Hepatocyte (in vitro differentiated cells): ENCODE data around the gene SH3GL2. TPM values are rescaled to one million over a fixed set of nuclear protein-coding genes. Genes with fewer than 3 reads are reported as not detected.

Source experiments
- DNase-seq: peaks from one replicate; pipeline ENCODE4 v3.0.0-alpha.2; 2016; ENCODE audit warnings: low spot score
- H2AFZ ChIP-seq: fragments of 200-600 bp; sonication (generic); 2 replicates; pipeline ENCODE4 v1.6.0; 2016; ENCODE audit warnings: antibody characterized with exemption, mild to moderate bottlenecking
- H3K27ac ChIP-seq: fragments of 200-600 bp; sonication (generic); 2 replicates; pipeline ENCODE4 v1.5.1; 2016; ENCODE audit warnings: mild to moderate bottlenecking
- H3K27me3 ChIP-seq: fragments of 200-600 bp; sonication (generic); 2 replicates; pipeline ENCODE4 v1.6.1; 2016
- H3K36me3 ChIP-seq: fragments of 200-600 bp; sonication (generic); replicated peaks from 2 replicates; pipeline ENCODE4 v1.5.1; 2016; ENCODE audit warnings: low read depth; ENCODE audit not compliant: insufficient read depth
- H3K4me1 ChIP-seq: fragments of 200-600 bp; sonication (generic); 2 replicates; pipeline ENCODE4 v1.5.1; 2016; ENCODE audit warnings: mild to moderate bottlenecking, moderate library complexity; ENCODE audit not compliant: insufficient read depth
- H3K4me2 ChIP-seq: fragments of 200-600 bp; sonication (generic); 2 replicates; pipeline ENCODE4 v1.6.0; 2016
- H3K4me3 ChIP-seq: fragments of 200-600 bp; sonication (generic); 2 replicates; pipeline ENCODE4 v1.5.1; 2016; ENCODE audit warnings: mild to moderate bottlenecking
- H3K79me2 ChIP-seq: fragments of 200-600 bp; sonication (generic); 2 replicates; pipeline ENCODE4 v1.6.0; 2017; ENCODE audit warnings: mild to moderate bottlenecking
- H3K9me2 ChIP-seq: fragments of 200-600 bp; sonication (generic); replicated peaks from 2 replicates; pipeline ENCODE4 v1.6.0; 2017; ENCODE audit warnings: mild to moderate bottlenecking; ENCODE audit not compliant: insufficient read depth
- H3K9me3 ChIP-seq: fragments of 200-600 bp; sonication (generic); 2 replicates; pipeline ENCODE4 v1.5.1; 2016; ENCODE audit warnings: low read depth, mild to moderate bottlenecking
- H4K20me1 ChIP-seq: fragments of 200-600 bp; sonication (generic); 2 replicates; pipeline ENCODE4 v1.6.0; 2016; ENCODE audit warnings: mild to moderate bottlenecking; ENCODE audit not compliant: insufficient read depth, poor library complexity, severe bottlenecking
- CTCF ChIP-seq: fragments of 200-600 bp; sonication (generic); IDR thresholded peaks from 2 replicates; pipeline ENCODE4 v1.5.1; 2016; ENCODE audit warnings: antibody characterized with exemption, mild to moderate bottlenecking; ENCODE audit not compliant: poor library complexity
- EZH2 ChIP-seq: fragments of 200-600 bp; sonication (generic); IDR thresholded peaks from 2 replicates; pipeline ENCODE4 v1.6.1; 2016; ENCODE audit warnings: antibody characterized with exemption, mild to moderate bottlenecking, borderline replicate concordance
- EZH2phosphoT487 ChIP-seq: fragments of 200-600 bp; sonication (generic); IDR thresholded peaks from one replicate; pipeline ENCODE4 v1.6.1; 2018; ENCODE audit warnings: antibody characterized with exemption, mild to moderate bottlenecking, low read depth, moderate library complexity; ENCODE audit not compliant: unreplicated experiment, severe bottlenecking
- WGBS: methylation state at CpG from one replicate; pipeline ENCODE4 v1.1.6; 2016; ENCODE audit warnings: low lambda C conversion rate; ENCODE audit errors: missing lambda C conversion rate; 5-methylcytosine and 5-hydroxymethylcytosine counted together
- polyA plus RNA-seq: library from polyadenylated mRNA; unstranded; fragments of >200 nt; fragmentation: Nextera tagmentation; extraction: Ambion mirVana; gene quantifications from 2 replicates; pipeline ENCODE4 v1.2.1, GENCODE V29; 2016
- total RNA-seq: library from RNA; depleted of rRNA; stranded (reverse); fragments of >200 nt; gene quantifications from 2 replicates; pipeline ENCODE4 v1.2.3, GENCODE V29; 2014

Gene SH3GL2
- total and polyA plus RNA-seq, 2 experiments from 2014 or later, result 2.8 to 5.8 TPM

GRCh38 chr9:17622749-17623148, 43.9 kb downstream of the SH3GL2 start:
- Histone ChIP-seq H3K9me3 (no peaks in the 10 kb centered on the region), H3K4me2 (no peak overlapping the region), H3K9me2 (no peaks in the 10 kb centered on the region), H3K4me3 (no peak overlapping the region), H3K79me2 (no peaks in the 10 kb centered on the region), H3K27me3 (peaks cover 10% of the 10 kb centered on the region), H2AFZ (no peak overlapping the region), H4K20me1 (no peaks in the 10 kb centered on the region), H3K4me1 (peaks cover 2% of the 10 kb centered on the region), H3K36me3 (no peaks in the 10 kb centered on the region), H3K27ac (no peak overlapping the region)
- TF ChIP-seq EZH2 (no peak), EZH2phosphoT487 (no peak), CTCF (no peak)
- DNase-seq, result no peak
- WGBS, result 84% methylated on average over 4 of the region's 6 CpGs

- H3K4me1 ChIP-seq, result peaks cover 2% of the 10 kb centered on the region
- no peak overlapping the region for H3K4me3 ChIP-seq
- H4K20me1 ChIP-seq, result no peaks in the 10 kb centered on the region
- H3K36me3 ChIP-seq, result no peaks in the 10 kb centered on the region
- H3K27ac ChIP-seq, result no peak overlapping the region
- H3K27me3 ChIP-seq, result peaks cover 10% of the 10 kb centered on the region
- no peaks in the 10 kb centered on the region for H3K9me3 ChIP-seq
- H3K79me2 ChIP-seq, result no peaks in the 10 kb centered on the region
- H3K4me2 ChIP-seq, result no peak overlapping the region
- WGBS, result 80% methylated on average over 6 of the region's 6 CpGs
- H2AFZ ChIP-seq, result no peak overlapping the region
- no peak for DNase-seq
- TF ChIP-seq CTCF (no peak), EZH2phosphoT487 (no peak), EZH2 (no peak)
- H3K9me2 ChIP-seq, result no peaks in the 10 kb centered on the region
Observed at GRCh38 chr9:17623965-17624364, 45.1 kb downstream of the SH3GL2 start.

DNA sequence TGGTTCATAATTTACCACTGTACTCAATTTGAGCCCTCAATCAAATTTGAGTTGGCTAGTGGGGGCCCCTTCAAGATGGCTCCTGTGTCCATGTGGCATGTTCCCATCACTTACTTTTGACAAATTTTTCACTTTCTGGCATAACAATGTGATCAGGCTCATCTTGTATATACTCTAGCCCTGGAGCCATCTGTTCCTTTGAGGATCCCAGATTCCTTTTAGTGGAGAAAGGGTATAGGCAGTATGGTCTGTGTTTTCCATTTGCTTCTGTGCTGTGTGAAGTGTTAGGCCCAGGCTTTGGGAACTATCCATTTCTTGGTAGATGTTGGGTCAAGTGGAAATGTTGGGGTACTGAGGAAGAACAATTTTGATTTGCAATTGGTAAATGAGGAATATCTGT, 45.7 kb downstream of the SH3GL2 start:
- Histone ChIP-seq H3K4me2 (no peak overlapping the region), H3K79me2 (no peaks in the 10 kb centered on the region), H3K27ac (no peak overlapping the region), H3K36me3 (no peaks in the 10 kb centered on the region), H4K20me1 (no peaks in the 10 kb centered on the region), H3K4me1 (peaks cover 2% of the 10 kb centered on the region), H3K4me3 (no peak overlapping the region), H3K9me2 (no peaks in the 10 kb centered on the region), H3K9me3 (no peaks in the 10 kb centered on the region), H2AFZ (no peak overlapping the region), H3K27me3 (peaks cover 10% of the 10 kb centered on the region)
- DNase-seq, result no peak
- no peak for TF ChIP-seq CTCF
- TF ChIP-seq EZH2, result no peak
- no peak for TF ChIP-seq EZH2phosphoT487
